ENCODE results near the gene CRELD1.

Gene CRELD1

GRCh38 chr3:9903904-9904303 is 29.7 kb upstream of the CRELD1 start:
- DNase-seq: no peak

- DNase-seq: no peak
Observed at GRCh38 chr3:9906480-9906879, 27.2 kb upstream of the CRELD1 start.

- no peak for DNase-seq
Observed at GRCh38 chr3:9908286-9908685, 25.3 kb upstream of the CRELD1 start.

GRCh38 chr3:9909221-9910013 is 24.2 kb upstream of the CRELD1 start:
- DNase-seq: no peak

- no peak for DNase-seq
Observed at GRCh38 chr3:9911863-9912262, 21.8 kb upstream of the CRELD1 start.

- DNase-seq: peak; percentile 7
Observed at GRCh38 chr3:9912294-9912935, 21.2 kb upstream of the CRELD1 start.

- DNase-seq: no peak
Observed at GRCh38 chr3:9913601-9914000, 20.0 kb upstream of the CRELD1 start.

GRCh38 chr3:9914011-9914410 is 19.6 kb upstream of the CRELD1 start:
- DNase-seq: no peak

GRCh38 chr3:9914559-9915253 is 18.9 kb upstream of the CRELD1 start:
- no peak for DNase-seq

- peak; percentile 81 for DNase-seq
Observed at GRCh38 chr3:9915254-9916141, 18.1 kb upstream of the CRELD1 start.

GRCh38 chr3:9916346-9916733 is 17.3 kb upstream of the CRELD1 start:
- DNase-seq: peak; percentile 81

GRCh38 chr3:9916734-9917680 is 16.6 kb upstream of the CRELD1 start, which contains the start of gene IL17RC:
Gene IL17RC, plus strand, starts transcription at chr3:9917098. Its CDS starts 218 bp downstream, at chr3:9917316.
- peak; percentile 88 for DNase-seq

- no peak for DNase-seq
Observed at GRCh38 chr3:9917820-9918219, 15.8 kb upstream of the CRELD1 start.

GRCh38 chr3:9918261-9919038 is 15.2 kb upstream of the CRELD1 start:
- no peak for DNase-seq

- no peak for DNase-seq
Observed at GRCh38 chr3:9928158-9928557, 5.5 kb upstream of the CRELD1 start.

GRCh38 chr3:9930804-9931418 is 2.7 kb upstream of the CRELD1 start:
- peak; percentile 22 for DNase-seq

GRCh38 chr3:9932535-9932842 is 1.1 kb upstream of the CRELD1 start:
- DNase-seq: no peak

- DNase-seq: peak; percentile 86
Observed at GRCh38 chr3:9932843-9933560, 632 bp upstream of the CRELD1 start.

- DNase-seq: no peak
Observed at GRCh38 chr3:9934235-9934621, 594 bp downstream of the CRELD1 start.

GRCh38 chr3:9934993-9935392 is 1.4 kb downstream of the CRELD1 start:
- DNase-seq: no peak
